ENCODE results near the gene CA12.

DNA sequence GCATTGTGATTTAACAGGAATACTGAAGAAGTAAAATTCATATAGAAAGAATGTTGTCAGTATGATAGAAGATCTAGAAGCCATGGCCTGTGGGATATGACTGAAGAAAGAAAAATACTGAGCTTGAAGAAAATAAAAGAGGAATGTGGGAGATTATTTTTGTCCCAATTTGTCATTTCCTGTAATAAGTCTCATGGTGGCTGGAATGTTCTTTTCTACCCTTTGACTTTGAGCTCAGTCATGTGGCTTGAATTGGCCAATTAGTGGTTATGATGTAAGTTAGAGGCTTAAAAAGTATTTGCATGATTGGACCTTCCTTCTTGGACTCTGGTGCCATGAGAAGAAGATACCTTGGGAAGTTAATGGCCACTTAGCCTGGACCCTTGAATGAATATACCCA lies 90.1 kb downstream of the CA12 start:
- TF ChIP-seq, protein P1, sequence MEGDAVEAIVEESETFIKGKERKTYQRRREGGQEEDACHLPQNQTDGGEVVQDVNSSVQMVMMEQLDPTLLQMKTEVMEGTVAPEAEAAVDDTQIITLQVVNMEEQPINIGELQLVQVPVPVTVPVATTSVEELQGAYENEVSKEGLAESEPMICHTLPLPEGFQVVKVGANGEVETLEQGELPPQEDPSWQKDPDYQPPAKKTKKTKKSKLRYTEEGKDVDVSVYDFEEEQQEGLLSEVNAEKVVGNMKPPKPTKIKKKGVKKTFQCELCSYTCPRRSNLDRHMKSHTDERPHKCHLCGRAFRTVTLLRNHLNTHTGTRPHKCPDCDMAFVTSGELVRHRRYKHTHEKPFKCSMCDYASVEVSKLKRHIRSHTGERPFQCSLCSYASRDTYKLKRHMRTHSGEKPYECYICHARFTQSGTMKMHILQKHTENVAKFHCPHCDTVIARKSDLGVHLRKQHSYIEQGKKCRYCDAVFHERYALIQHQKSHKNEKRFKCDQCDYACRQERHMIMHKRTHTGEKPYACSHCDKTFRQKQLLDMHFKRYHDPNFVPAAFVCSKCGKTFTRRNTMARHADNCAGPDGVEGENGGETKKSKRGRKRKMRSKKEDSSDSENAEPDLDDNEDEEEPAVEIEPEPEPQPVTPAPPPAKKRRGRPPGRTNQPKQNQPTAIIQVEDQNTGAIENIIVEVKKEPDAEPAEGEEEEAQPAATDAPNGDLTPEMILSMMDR (IDR thresholded peaks at IDR 0.05; ENCODE audit: insufficient read depth, low read length), result no peak
- no peak for TF ChIP-seq GABPA (IDR thresholded peaks at IDR 0.05; ENCODE audit: low read depth)
- TF ChIP-seq, protein P2, sequence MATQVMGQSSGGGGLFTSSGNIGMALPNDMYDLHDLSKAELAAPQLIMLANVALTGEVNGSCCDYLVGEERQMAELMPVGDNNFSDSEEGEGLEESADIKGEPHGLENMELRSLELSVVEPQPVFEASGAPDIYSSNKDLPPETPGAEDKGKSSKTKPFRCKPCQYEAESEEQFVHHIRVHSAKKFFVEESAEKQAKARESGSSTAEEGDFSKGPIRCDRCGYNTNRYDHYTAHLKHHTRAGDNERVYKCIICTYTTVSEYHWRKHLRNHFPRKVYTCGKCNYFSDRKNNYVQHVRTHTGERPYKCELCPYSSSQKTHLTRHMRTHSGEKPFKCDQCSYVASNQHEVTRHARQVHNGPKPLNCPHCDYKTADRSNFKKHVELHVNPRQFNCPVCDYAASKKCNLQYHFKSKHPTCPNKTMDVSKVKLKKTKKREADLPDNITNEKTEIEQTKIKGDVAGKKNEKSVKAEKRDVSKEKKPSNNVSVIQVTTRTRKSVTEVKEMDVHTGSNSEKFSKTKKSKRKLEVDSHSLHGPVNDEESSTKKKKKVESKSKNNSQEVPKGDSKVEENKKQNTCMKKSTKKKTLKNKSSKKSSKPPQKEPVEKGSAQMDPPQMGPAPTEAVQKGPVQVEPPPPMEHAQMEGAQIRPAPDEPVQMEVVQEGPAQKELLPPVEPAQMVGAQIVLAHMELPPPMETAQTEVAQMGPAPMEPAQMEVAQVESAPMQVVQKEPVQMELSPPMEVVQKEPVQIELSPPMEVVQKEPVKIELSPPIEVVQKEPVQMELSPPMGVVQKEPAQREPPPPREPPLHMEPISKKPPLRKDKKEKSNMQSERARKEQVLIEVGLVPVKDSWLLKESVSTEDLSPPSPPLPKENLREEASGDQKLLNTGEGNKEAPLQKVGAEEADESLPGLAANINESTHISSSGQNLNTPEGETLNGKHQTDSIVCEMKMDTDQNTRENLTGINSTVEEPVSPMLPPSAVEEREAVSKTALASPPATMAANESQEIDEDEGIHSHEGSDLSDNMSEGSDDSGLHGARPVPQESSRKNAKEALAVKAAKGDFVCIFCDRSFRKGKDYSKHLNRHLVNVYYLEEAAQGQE (IDR thresholded peaks at IDR 0.05; ENCODE audit: insufficient replicate concordance, low read depth), result no peak
- TF ChIP-seq POLR2AphosphoS5 (IDR thresholded peaks at IDR 0.05; ENCODE audit: low read depth), result no peak
- no peak for TF ChIP-seq SPI1 (IDR thresholded peaks at IDR 0.05; ENCODE audit: borderline replicate concordance, low read depth)
